ENCODE results near the gene RNF113B. TPM values are rescaled to one million over a fixed set of nuclear protein-coding genes. Genes with fewer than 3 reads are reported as not detected.

Gene RNF113B
- total and polyA plus RNA-seq, 2 donors (not counting 1 experiment from before 2014, with no cell fraction given): not detected

DNA sequence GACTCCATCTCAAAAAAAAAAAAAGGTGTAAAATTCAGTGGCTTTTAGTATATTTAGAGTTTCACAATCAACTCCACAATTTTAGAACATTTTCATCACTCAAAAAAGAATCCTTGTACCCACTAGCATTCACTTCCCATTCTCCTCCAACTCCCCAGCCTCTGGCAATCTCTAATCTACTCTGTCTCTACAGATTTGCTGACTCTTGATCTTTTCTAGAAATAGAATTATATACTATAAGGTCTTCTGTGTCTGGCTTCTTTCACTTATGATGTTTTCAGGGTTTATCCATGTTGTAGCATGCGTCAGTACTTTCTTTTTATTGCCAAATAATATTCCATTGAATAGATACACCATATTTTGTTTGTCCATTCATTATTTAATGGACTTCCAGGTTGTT is 42.2 kb downstream of the RNF113B start:
- Histone ChIP-seq H3K4me2 (replicated peaks; ENCODE audit: low read depth, low read length, poor library complexity, severe bottlenecking) (no peak overlapping the region), H3K4me3 (ENCODE audit: control extremely low read depth in 1 of 5, extremely low read depth in 1 of 5, insufficient read depth in 1 of 5, low read depth in 2 of 5, low read length in 4 of 5) (no peak overlapping the region), H3K79me2 (ENCODE audit: control insufficient read depth, insufficient read depth, low read length) (no peaks in the 10 kb centered on the region), H3K9ac (ENCODE audit: low read length) (no peak overlapping the region), H2AFZ (ENCODE audit: insufficient read depth, low read depth, low read length, poor library complexity, severe bottlenecking) (no peak overlapping the region), H4K20me1 (ENCODE audit: control insufficient read depth, insufficient read depth, low read length, poor library complexity, severe bottlenecking) (no peaks in the 10 kb centered on the region), H3K27me3 (replicated peaks in 1 of 4; ENCODE audit: control extremely low read depth in 1 of 4, control insufficient read depth in 3 of 4, insufficient read depth in 4 of 4, low read length in 3 of 4) (peaks cover 0 to 7% (median 2%) of the 10 kb centered on the region in 4 experiments), H3K9me3 (ENCODE audit: control extremely low read depth in 1 of 3, control insufficient read depth in 2 of 3, insufficient read depth in 1 of 3, low read length in 2 of 3) (no peaks in the 10 kb centered on the region), H3K27ac (ENCODE audit: low read length in 2 of 2) (no peak overlapping the region), H3K4me1 (ENCODE audit: control insufficient read depth in 2 of 2, insufficient read depth in 2 of 2, low read length in 2 of 2) (peaks cover 2 to 4% of the 10 kb centered on the region in 2 donors), H3K36me3 (replicated peaks in 1 of 2; ENCODE audit: control extremely low read depth in 1 of 2, control insufficient read depth in 1 of 2, extremely low read depth in 1 of 2, insufficient read depth in 2 of 2, low read length in 1 of 2) (no peaks in the 10 kb centered on the region)
- no peak for TF ChIP-seq EZH2 (IDR thresholded peaks at IDR 0.05; ENCODE audit: borderline replicate concordance, insufficient read depth, low read depth, low read length, poor library complexity, severe bottlenecking)
- TF ChIP-seq, protein P1, sequence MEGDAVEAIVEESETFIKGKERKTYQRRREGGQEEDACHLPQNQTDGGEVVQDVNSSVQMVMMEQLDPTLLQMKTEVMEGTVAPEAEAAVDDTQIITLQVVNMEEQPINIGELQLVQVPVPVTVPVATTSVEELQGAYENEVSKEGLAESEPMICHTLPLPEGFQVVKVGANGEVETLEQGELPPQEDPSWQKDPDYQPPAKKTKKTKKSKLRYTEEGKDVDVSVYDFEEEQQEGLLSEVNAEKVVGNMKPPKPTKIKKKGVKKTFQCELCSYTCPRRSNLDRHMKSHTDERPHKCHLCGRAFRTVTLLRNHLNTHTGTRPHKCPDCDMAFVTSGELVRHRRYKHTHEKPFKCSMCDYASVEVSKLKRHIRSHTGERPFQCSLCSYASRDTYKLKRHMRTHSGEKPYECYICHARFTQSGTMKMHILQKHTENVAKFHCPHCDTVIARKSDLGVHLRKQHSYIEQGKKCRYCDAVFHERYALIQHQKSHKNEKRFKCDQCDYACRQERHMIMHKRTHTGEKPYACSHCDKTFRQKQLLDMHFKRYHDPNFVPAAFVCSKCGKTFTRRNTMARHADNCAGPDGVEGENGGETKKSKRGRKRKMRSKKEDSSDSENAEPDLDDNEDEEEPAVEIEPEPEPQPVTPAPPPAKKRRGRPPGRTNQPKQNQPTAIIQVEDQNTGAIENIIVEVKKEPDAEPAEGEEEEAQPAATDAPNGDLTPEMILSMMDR (IDR thresholded peaks at IDR 0.05): no peak
- POLR2A ChIA-PET: no interaction called here
- intact Hi-C loops (cut with micrococcal nuclease): no loop called here
- WGBS (ENCODE audit: insufficient coverage): no CpG with 5 or more reads among the region's 1 CpG
- Mint-ChIP-seq H3K27ac (no peak overlapping the region), H3K4me1 (peaks cover 6% of the 10 kb centered on the region), H3K27me3 (peaks cover 36% of the 10 kb centered on the region), H3K4me3 (no peak overlapping the region), H3K9me3 (ENCODE audit: insufficient read depth) (no peaks in the 10 kb centered on the region)
- CTCF ChIA-PET: no interaction called here
- ATAC-seq (ENCODE audit: low read depth) (no peak), DNase-seq (no peak)

DNA sequence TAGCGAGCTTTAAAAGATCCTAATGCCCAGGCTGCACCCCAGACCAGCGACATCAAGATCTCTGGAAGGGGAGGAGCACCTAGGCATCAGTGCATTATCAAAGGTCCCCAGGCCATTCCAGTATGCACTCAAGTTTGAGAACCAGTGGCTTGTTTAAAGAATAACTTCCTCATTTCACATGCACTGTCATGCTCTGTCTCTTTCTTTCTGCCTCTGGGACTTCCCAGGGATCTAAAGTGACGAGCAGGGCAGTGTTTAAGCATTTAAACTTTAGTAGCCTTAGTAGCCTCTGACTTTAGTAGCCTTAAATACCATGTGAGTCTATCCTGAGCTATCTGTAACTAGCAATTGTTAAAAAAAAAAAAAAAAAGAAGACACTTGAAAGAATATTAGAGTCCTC is 43.1 kb downstream of the RNF113B start:
- peaks cover 0 to 7% (median 0%) of the 10 kb centered on the region in 4 experiments for H3K27me3 ChIP-seq (replicated peaks in 1 of 4; ENCODE audit: control extremely low read depth in 1 of 4, control insufficient read depth in 3 of 4, insufficient read depth in 4 of 4, low read length in 3 of 4)
- H2AFZ ChIP-seq (ENCODE audit: insufficient read depth, low read depth, low read length, poor library complexity, severe bottlenecking): no peak overlapping the region
- H3K79me2 ChIP-seq (ENCODE audit: control insufficient read depth, insufficient read depth, low read length): no peaks in the 10 kb centered on the region
- ChIA-PET POLR2A (no interaction called here), CTCF (no interaction called here)
- 43% methylated on average over 2 of the region's 3 CpGs for WGBS (ENCODE audit: insufficient coverage)
- H3K36me3 ChIP-seq (replicated peaks in 1 of 2; ENCODE audit: control extremely low read depth in 1 of 2, control insufficient read depth in 1 of 2, extremely low read depth in 1 of 2, insufficient read depth in 2 of 2, low read length in 1 of 2): no peaks in the 10 kb centered on the region
- no peak overlapping the region for H3K4me3 Mint-ChIP-seq
- H3K27me3 Mint-ChIP-seq: peaks cover 28% of the 10 kb centered on the region
- peaks cover 2 to 4% of the 10 kb centered on the region in 2 donors for H3K4me1 ChIP-seq (ENCODE audit: control insufficient read depth in 2 of 2, insufficient read depth in 2 of 2, low read length in 2 of 2)
- H3K4me1 Mint-ChIP-seq: peaks cover 6% of the 10 kb centered on the region
- H3K4me2 ChIP-seq (replicated peaks; ENCODE audit: low read depth, low read length, poor library complexity, severe bottlenecking): no peak overlapping the region
- H3K9me3 Mint-ChIP-seq (ENCODE audit: insufficient read depth): peaks cover 2% of the 10 kb centered on the region
- intact Hi-C loops (cut with micrococcal nuclease): no loop called here
- no peak overlapping the region for H3K27ac ChIP-seq (ENCODE audit: low read length in 2 of 2)
- no peak overlapping the region for H3K4me3 ChIP-seq (ENCODE audit: control extremely low read depth in 1 of 5, extremely low read depth in 1 of 5, insufficient read depth in 1 of 5, low read depth in 2 of 5, low read length in 4 of 5)
- H3K9ac ChIP-seq (ENCODE audit: low read length): no peak overlapping the region
- peak; percentile 29 for DNase-seq
- H3K27ac Mint-ChIP-seq: no peak overlapping the region
- no peaks in the 10 kb centered on the region for H4K20me1 ChIP-seq (ENCODE audit: control insufficient read depth, insufficient read depth, low read length, poor library complexity, severe bottlenecking)
- peak; percentile 58 for ATAC-seq (ENCODE audit: low read depth)
- no peaks in the 10 kb centered on the region for H3K9me3 ChIP-seq (ENCODE audit: control extremely low read depth in 1 of 3, control insufficient read depth in 2 of 3, insufficient read depth in 1 of 3, low read length in 2 of 3)
- no peak for TF ChIP-seq EZH2 (IDR thresholded peaks at IDR 0.05; ENCODE audit: borderline replicate concordance, insufficient read depth, low read depth, low read length, poor library complexity, severe bottlenecking)
- TF ChIP-seq, protein P1 (IDR thresholded peaks at IDR 0.05): no peak

Measured in B cell (primary cell).